ENCODE measurements around the gene E2F6. TPM values are rescaled to one million over a fixed set of nuclear protein-coding genes. Genes with fewer than 3 reads are reported as not detected.

Gene E2F6
- polyA plus RNA-seq, 1 experiment, result 4.9 TPM

- no peak for DNase-seq (ENCODE audit: low read depth)
- ChIA-PET CTCF (interaction anchor here (0.6 to 7.5 kb wide), 27 partner anchors 10 to 1406 kb away, joined by 3 to 69 read pairs (median 4); a partner anchor contains a TSS), POLR2A (no interaction called here)
- TF ChIP-seq CTCF (IDR thresholded peaks at IDR 0.05; ENCODE audit: insufficient read depth, low read depth, low read length), result no peak
- Histone ChIP-seq H3K27me3 (ENCODE audit: control insufficient read depth, insufficient read depth, low read length) (no peaks in the 10 kb centered on the region; the same call in 1 of the 2 replicates), H3K4me3 (ENCODE audit: low read depth, low read length) (no peak overlapping the region), H3K36me3 (ENCODE audit: control insufficient read depth, insufficient read depth, low read length) (no peaks in the 10 kb centered on the region)
Measured at GRCh38 chr2:11411244-11411643, 54.7 kb downstream of the E2F6 start.

GRCh38 chr2:11410101-11410500, 55.9 kb downstream of the E2F6 start:
- ChIA-PET POLR2A (no interaction called here), CTCF (interaction anchor here (7.5 kb wide), 1 partner anchor 278 kb away, joined by 69 read pairs; a partner anchor contains a TSS)
- H3K27me3 ChIP-seq (ENCODE audit: control insufficient read depth, insufficient read depth, low read length), result no peaks in the 10 kb centered on the region; the same call in 1 of the 2 replicates
- no peaks in the 10 kb centered on the region for H3K36me3 ChIP-seq (ENCODE audit: control insufficient read depth, insufficient read depth, low read length)
- TF ChIP-seq CTCF (IDR thresholded peaks at IDR 0.05; ENCODE audit: insufficient read depth, low read depth, low read length), result no peak
- H3K4me3 ChIP-seq (ENCODE audit: low read depth, low read length), result no peak overlapping the region
- no peak for DNase-seq (ENCODE audit: low read depth)

GRCh38 chr2:11409572-11409959, 56.4 kb downstream of the E2F6 start:
- ChIA-PET POLR2A (no interaction called here), CTCF (interaction anchor here (0.5 to 7.5 kb wide), 2 partner anchors 174 to 277 kb away, joined by 3 to 69 read pairs; a partner anchor contains a TSS)

GRCh38 chr2:11408959-11409571, 56.9 kb downstream of the E2F6 start:
- DNase-seq (ENCODE audit: low read depth), result no peak
- no peaks in the 10 kb centered on the region for H3K36me3 ChIP-seq (ENCODE audit: control insufficient read depth, insufficient read depth, low read length)
- H3K4me3 ChIP-seq (ENCODE audit: low read depth, low read length), result no peak overlapping the region
- POLR2A ChIA-PET, result no interaction called here
- no peak for TF ChIP-seq CTCF (IDR thresholded peaks at IDR 0.05; ENCODE audit: insufficient read depth, low read depth, low read length)
- no peaks in the 10 kb centered on the region; the same call in 1 of the 2 replicates for H3K27me3 ChIP-seq (ENCODE audit: control insufficient read depth, insufficient read depth, low read length)
- CTCF ChIA-PET, result interaction anchor here (0.5 to 7.5 kb wide), 3 partner anchors 170 to 277 kb away, joined by 3 to 69 read pairs (median 4); a partner anchor contains a TSS

More at GRCh38 chr2:11409572-11409959, 56.4 kb downstream of the E2F6 start:
- no peak for TF ChIP-seq CTCF (IDR thresholded peaks at IDR 0.05; ENCODE audit: insufficient read depth, low read depth, low read length)
- no peaks in the 10 kb centered on the region; the same call in 1 of the 2 replicates for H3K27me3 ChIP-seq (ENCODE audit: control insufficient read depth, insufficient read depth, low read length)
- no peak for DNase-seq (ENCODE audit: low read depth)
- H3K36me3 ChIP-seq (ENCODE audit: control insufficient read depth, insufficient read depth, low read length), result no peaks in the 10 kb centered on the region
- H3K4me3 ChIP-seq (ENCODE audit: low read depth, low read length), result no peak overlapping the region

GRCh38 chr2:11407413-11407812, 58.5 kb downstream of the E2F6 start:
- H3K4me3 ChIP-seq (ENCODE audit: low read depth, low read length), result no peak overlapping the region
- POLR2A ChIA-PET, result no interaction called here
- CTCF ChIA-PET, result interaction anchor here (1.0 to 7.5 kb wide), 4 partner anchors 28 to 275 kb away, joined by 3 to 69 read pairs (median 6); a partner anchor contains a TSS
- H3K27me3 ChIP-seq (ENCODE audit: control insufficient read depth, insufficient read depth, low read length), result no peaks in the 10 kb centered on the region
- H3K36me3 ChIP-seq (ENCODE audit: control insufficient read depth, insufficient read depth, low read length), result no peaks in the 10 kb centered on the region
- DNase-seq (ENCODE audit: low read depth), result no peak
- no peak for TF ChIP-seq CTCF (IDR thresholded peaks at IDR 0.05; ENCODE audit: insufficient read depth, low read depth, low read length)
